Caco-2 (cell line): Measurements from ENCODE around the gene CREB3L1. TPM values are rescaled to one million over a fixed set of nuclear protein-coding genes. Genes with fewer than 3 reads are reported as not detected.

Experiments
- BruUV-seq: library from RNA; stranded (reverse); fragments of 400-500 nt; replicated peaks from 2 replicates; lab custom pipeline; 2021; lab: Mats Ljungman, UMichigan
- CTCF ChIA-PET: fragments of 300-600 bp; sonication (Branson Sonifier 250); formaldehyde crosslinking; loops from one replicate; lab custom pipeline; 2022; ENCODE audit warnings: antibody characterized with exemption; lab: Charles Lee
- POLR2A ChIA-PET: fragments of 300-600 bp; sonication (Branson Sonifier 250); formaldehyde crosslinking; loops from one replicate; lab custom pipeline; 2022; ENCODE audit warnings: antibody characterized with exemption; lab: Charles Lee
- DNase-seq, 2 experiments: peaks; one replicate each; pipeline versions ENCODE4 v3.0.0 to v3.0.0-alpha.2; 2020 to 2022
- H3K27me3 ChIP-seq: replicated peaks from 2 replicates; pipeline ENCODE4 v1.6.0; 2011; ENCODE audit warnings: low read length; ENCODE audit not compliant: control insufficient read depth, insufficient read depth
- H3K36me3 ChIP-seq: 2 replicates; pipeline ENCODE4 v1.5.1; 2011; ENCODE audit warnings: low read length; ENCODE audit not compliant: control insufficient read depth, insufficient read depth
- H3K4me1 ChIP-seq: fragments of 250-450 bp; sonication (Bioruptor Pico); 2 replicates; pipeline ENCODE4 v1.5.1; 2020; ENCODE audit warnings: mild to moderate bottlenecking
- H3K4me3 ChIP-seq: 2 replicates; pipeline ENCODE4 v1.5.1; 2011; ENCODE audit warnings: low read depth, mild to moderate bottlenecking, control low read depth, low read length
- H3K9me3 ChIP-seq: fragments of 250-450 bp; sonication (Bioruptor Pico); 2 replicates; pipeline ENCODE4 v1.5.1; 2020; ENCODE audit warnings: mild to moderate bottlenecking, moderate library complexity
- H3K27ac Mint-ChIP-seq: one replicate; pipeline ENCODE4 v1.8.0; 2022; ENCODE audit warnings: mixed read lengths; ENCODE audit not compliant: unreplicated experiment
- H3K27me3 Mint-ChIP-seq: one replicate; pipeline ENCODE4 v1.8.0; 2022; ENCODE audit warnings: mixed read lengths; ENCODE audit not compliant: insufficient read depth, unreplicated experiment
- H3K36me3 Mint-ChIP-seq: one replicate; pipeline ENCODE4 v1.8.0; 2022; ENCODE audit warnings: mild to moderate bottlenecking, mixed read lengths; ENCODE audit not compliant: insufficient read depth, unreplicated experiment
- H3K4me1 Mint-ChIP-seq: one replicate; pipeline ENCODE4 v1.8.0; 2022; ENCODE audit warnings: low read depth, mixed read lengths; ENCODE audit not compliant: unreplicated experiment
- H3K4me3 Mint-ChIP-seq: one replicate; pipeline ENCODE4 v1.8.0; 2022; ENCODE audit warnings: mild to moderate bottlenecking, moderate library complexity, mixed read lengths; ENCODE audit not compliant: unreplicated experiment
- H3K9me3 Mint-ChIP-seq: one replicate; pipeline ENCODE4 v1.8.0; 2022; ENCODE audit warnings: mixed read lengths; ENCODE audit not compliant: unreplicated experiment
- CTCF ChIP-seq, 2 experiments: fragments of 200-600 bp in 1 of 2; IDR thresholded peaks; 1 replicate in 1 of 2; 2 replicates in 1 of 2; pipeline versions ENCODE4 v1.5.1 to v1.8.0; 2011 to 2022; ENCODE audit warnings: antibody characterized with exemption in 1 of 2, control low read depth in 1 of 2, inconsistent platforms in 1 of 2, low read depth in 1 of 2, low read length in 1 of 2, mild to moderate bottlenecking in 1 of 2, moderate library complexity in 1 of 2; ENCODE audit not compliant: insufficient read depth in 1 of 2, severe bottlenecking in 1 of 2, unreplicated experiment in 1 of 2
- intact Hi-C: fragments of 100-400 bp; cut with micrococcal nuclease; formaldehyde crosslinking; loops from one replicate; pipeline ENCODE4 v1.10.0; 2022; ENCODE audit not compliant: unreplicated experiment
- total RNA-seq: library from RNA; stranded (reverse); gene quantifications from 2 replicates; pipeline ENCODE4 v1.2.3, GENCODE V29; 2022

The CREB3L1 gene
- total RNA-seq, 1 experiment from 2014 or later, result 24.9 TPM

DNA sequence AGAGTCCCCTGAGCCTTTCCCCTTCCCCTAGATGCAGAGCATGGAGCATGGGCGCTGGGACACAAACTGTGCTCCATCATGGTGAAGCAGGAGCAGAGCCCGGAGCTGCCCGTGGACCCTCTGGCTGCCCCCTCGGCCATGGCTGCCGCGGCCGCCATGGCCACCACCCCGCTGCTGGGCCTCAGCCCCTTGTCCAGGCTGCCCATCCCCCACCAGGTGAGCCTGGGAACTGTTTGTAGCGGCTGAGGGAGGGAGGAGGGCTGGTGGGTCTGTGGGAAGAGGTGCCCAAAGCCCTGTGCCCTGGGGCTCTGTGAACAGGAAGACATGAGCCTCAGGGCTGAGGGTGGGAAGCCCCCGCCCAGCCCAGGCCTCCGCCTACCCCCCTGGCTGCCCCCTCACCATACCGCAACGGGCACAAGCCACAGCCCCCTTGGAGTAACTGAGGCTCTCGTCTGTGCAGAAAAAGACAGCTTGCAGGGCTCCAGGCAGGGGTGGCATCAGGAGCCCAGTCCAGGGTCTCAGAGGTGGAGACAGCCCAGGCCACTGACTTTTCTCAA lies 30.4 kb downstream of the CREB3L1 start:
- no peaks in the 10 kb centered on the region for H3K27me3 Mint-ChIP-seq
- no peak for DNase-seq
- ChIA-PET POLR2A (interaction anchor here (0.6 to 2.1 kb wide), 2 partner anchors 43 to 65 kb away, joined by 6 to 7 read pairs; no protein-coding TSS in a partner anchor), CTCF (interaction anchor here (1.0 to 12.6 kb wide), 3 partner anchors 11 to 67 kb away, joined by 5 to 181 read pairs (median 11); no protein-coding TSS in a partner anchor)
- Histone ChIP-seq H3K36me3 (no peaks in the 10 kb centered on the region), H3K9me3 (no peaks in the 10 kb centered on the region), H3K4me1 (peaks cover 16% of the 10 kb centered on the region), H3K4me3 (no peak overlapping the region), H3K27me3 (no peaks in the 10 kb centered on the region)
- no peak overlapping the region for H3K4me3 Mint-ChIP-seq
- H3K27ac Mint-ChIP-seq, result no peak overlapping the region
- no peak for TF ChIP-seq CTCF (IDR thresholded peaks at IDR 0.05; ENCODE audit: insufficient read depth in 1 of 2, low read depth in 1 of 2, low read length in 1 of 2, severe bottlenecking in 1 of 2, unreplicated experiment in 1 of 2)
- H3K4me1 Mint-ChIP-seq, result peaks cover 27% of the 10 kb centered on the region
- H3K36me3 Mint-ChIP-seq, result peaks cover 38% of the 10 kb centered on the region
- intact Hi-C loops, result loop anchor here (1.0 kb wide), 3 partner anchors 30 to 69 kb away; no protein-coding TSS in a partner anchor
- no peaks in the 10 kb centered on the region for H3K9me3 Mint-ChIP-seq
- BruUV-seq, result no TSS peak

- Histone ChIP-seq H3K27me3 (no peaks in the 10 kb centered on the region), H3K36me3 (no peaks in the 10 kb centered on the region), H3K9me3 (no peaks in the 10 kb centered on the region), H3K4me1 (peaks cover 16% of the 10 kb centered on the region), H3K4me3 (no peak overlapping the region)
- no peaks in the 10 kb centered on the region for H3K27me3 Mint-ChIP-seq
- no peaks in the 10 kb centered on the region for H3K9me3 Mint-ChIP-seq
- BruUV-seq, result no TSS peak
- peak; percentile 86 for DNase-seq
- H3K27ac Mint-ChIP-seq, result peak overlapping the region; percentile 17
- H3K4me1 Mint-ChIP-seq, result peaks cover 27% of the 10 kb centered on the region
- ChIA-PET POLR2A (no interaction called here), CTCF (interaction anchor here (0.6 to 12.6 kb wide), 8 partner anchors 9 to 68 kb away, joined by 3 to 181 read pairs (median 4); no protein-coding TSS in a partner anchor)
- TF ChIP-seq CTCF (IDR thresholded peaks at IDR 0.05; ENCODE audit: insufficient read depth in 1 of 2, low read depth in 1 of 2, low read length in 1 of 2, severe bottlenecking in 1 of 2, unreplicated experiment in 1 of 2), result peak; percentile 96 to 97
- peaks cover 38% of the 10 kb centered on the region for H3K36me3 Mint-ChIP-seq
- intact Hi-C loops, result loop anchor here (1.0 kb wide), 3 partner anchors 31 to 70 kb away; no protein-coding TSS in a partner anchor
- no peak overlapping the region for H3K4me3 Mint-ChIP-seq
Observed at GRCh38 chr11:46308631-46309419, 31.4 kb downstream of the CREB3L1 start.

DNA sequence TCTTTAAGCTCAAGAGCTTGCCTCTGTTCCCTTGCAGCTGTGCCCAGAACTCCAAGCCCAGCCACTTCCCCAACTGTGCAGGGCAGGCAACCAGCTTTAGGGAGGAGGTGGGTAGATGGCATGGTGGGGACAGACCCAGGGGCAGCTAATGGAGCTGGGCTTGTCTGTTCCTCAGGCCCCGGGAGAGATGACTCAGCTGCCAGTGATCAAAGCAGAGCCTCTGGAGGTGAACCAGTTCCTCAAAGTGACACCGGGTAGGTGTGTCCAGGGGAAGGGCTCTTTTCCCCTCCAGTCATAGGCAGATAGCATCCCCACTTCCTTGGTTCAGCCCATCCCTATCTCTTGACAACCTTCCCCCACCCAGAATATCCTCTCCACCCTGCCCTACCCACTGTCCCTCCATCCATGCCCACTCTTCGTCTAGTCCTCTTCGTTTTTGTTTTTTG lies 32.4 kb downstream of the CREB3L1 start:
- Mint-ChIP-seq H3K27ac (peak overlapping the region; percentile 17), H3K27me3 (no peaks in the 10 kb centered on the region)
- POLR2A ChIA-PET, result no interaction called here

More for the DNA sequence above, 32.4 kb downstream of the CREB3L1 start:
- H3K4me3 Mint-ChIP-seq, result no peak overlapping the region
- Histone ChIP-seq H3K9me3 (no peaks in the 10 kb centered on the region), H3K27me3 (no peaks in the 10 kb centered on the region), H3K4me1 (peaks cover 16% of the 10 kb centered on the region), H3K36me3 (no peaks in the 10 kb centered on the region), H3K4me3 (no peak overlapping the region)
- peaks cover 27% of the 10 kb centered on the region for H3K4me1 Mint-ChIP-seq
- peaks cover 40% of the 10 kb centered on the region for H3K36me3 Mint-ChIP-seq
- CTCF ChIA-PET, result interaction anchor here (0.9 to 12.6 kb wide), 5 partner anchors 10 to 69 kb away, joined by 3 to 181 read pairs (median 3); no protein-coding TSS in a partner anchor
- H3K9me3 Mint-ChIP-seq, result no peaks in the 10 kb centered on the region
- intact Hi-C loops, result loop anchor here (10.0 kb wide), 1 partner anchor 185 kb away; the partner anchor contains the start of gene PHF21A
- TF ChIP-seq CTCF (IDR thresholded peaks at IDR 0.05; ENCODE audit: insufficient read depth in 1 of 2, low read depth in 1 of 2, low read length in 1 of 2, severe bottlenecking in 1 of 2, unreplicated experiment in 1 of 2), result no peak
- no TSS peak for BruUV-seq
- peak; percentile 35 to 60 for DNase-seq
